Measurements from ENCODE around the gene DONSON. TPM values are rescaled to one million over a fixed set of nuclear protein-coding genes. Genes with fewer than 3 reads are reported as not detected.

The DONSON gene
- total RNA-seq, 1 experiment from 2014 or later = 25.6 TPM

DNA sequence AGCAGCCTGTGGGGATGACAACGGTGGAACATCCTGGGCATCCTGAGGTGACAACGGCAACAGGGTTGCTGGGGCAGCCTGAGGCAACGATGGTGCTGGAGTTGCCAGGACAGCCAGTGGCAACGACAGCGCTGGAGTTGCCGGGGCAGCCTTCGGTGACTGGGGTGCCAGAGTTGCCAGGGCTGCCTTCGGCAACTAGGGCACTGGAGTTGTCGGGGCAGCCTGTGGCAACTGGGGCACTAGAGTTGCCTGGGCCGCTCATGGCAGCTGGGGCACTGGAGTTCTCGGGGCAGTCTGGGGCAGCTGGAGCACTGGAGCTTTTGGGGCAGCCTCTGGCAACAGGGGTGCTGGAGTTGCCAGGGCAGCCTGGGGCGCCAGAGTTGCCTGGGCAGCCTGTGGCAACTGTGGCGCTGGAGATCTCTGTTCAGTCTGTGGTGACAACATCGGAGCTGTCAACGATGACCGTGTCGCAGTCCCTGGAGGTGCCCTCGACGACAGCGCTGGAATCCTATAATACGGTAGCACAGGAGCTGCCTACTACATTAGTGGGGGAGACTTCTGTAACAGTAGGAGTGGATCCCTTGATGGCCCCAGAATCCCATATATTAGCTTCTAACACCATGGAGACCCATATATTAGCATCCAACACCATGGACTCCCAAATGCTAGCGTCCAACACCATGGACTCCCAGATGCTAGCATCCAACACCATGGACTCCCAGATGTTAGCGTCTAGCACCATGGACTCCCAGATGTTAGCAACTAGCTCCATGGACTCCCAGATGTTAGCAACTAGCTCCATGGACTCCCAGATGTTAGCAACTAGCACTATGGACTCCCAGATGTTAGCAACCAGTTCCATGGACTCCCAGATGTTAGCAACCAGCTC, 37.5 kb downstream of the DONSON start:
- H3F3A ChIP-seq (ENCODE audit: insufficient read depth, low read depth) = no peaks in the 10 kb centered on the region
- H3K27ac ChIP-seq = no peak overlapping the region
- peaks cover 54% of the 10 kb centered on the region for H4K20me1 ChIP-seq (ENCODE audit: insufficient read depth)
- H3K4me3 ChIP-seq = no peak overlapping the region
- CTCF ChIA-PET = no interaction called here
- peaks cover 97% of the 10 kb centered on the region for H3K79me2 ChIP-seq (ENCODE audit: low read depth)
- no peak for DNase-seq
- no peaks in the 10 kb centered on the region for H3K9me2 ChIP-seq (ENCODE audit: insufficient read depth)
- no peaks in the 10 kb centered on the region for H3K4me1 ChIP-seq (replicated peaks; ENCODE audit: insufficient read depth)
- no peaks in the 10 kb centered on the region for H3K27me3 ChIP-seq (ENCODE audit: insufficient read depth, low read depth)
- BruUV-seq (replicated peaks) = no TSS peak
- peaks cover 33% of the 10 kb centered on the region for H3K36me3 ChIP-seq (ENCODE audit: low read depth)
- POLR2A ChIA-PET (ENCODE audit: unreplicated experiment) = interaction anchor here (0.5 kb wide), 1 partner anchor 950 kb away, joined by 3 read pairs; no protein-coding TSS in a partner anchor
- H2AFZ ChIP-seq = no peak overlapping the region
- H3K4me2 ChIP-seq = no peak overlapping the region
- intact Hi-C loops (cut with micrococcal nuclease; ENCODE audit: unreplicated experiment) = no loop called here
- TF ChIP-seq EZH2 (IDR thresholded peaks at IDR 0.05; ENCODE audit: low read depth) (no peak), CTCF (conservative IDR thresholded peaks at IDR 0.05) (no peak)
- no peaks in the 10 kb centered on the region for H3K9me3 ChIP-seq (ENCODE audit: insufficient read depth, low read depth)

GRCh38 chr21:33549848-33550771, 38.4 kb downstream of the DONSON start:
- TF ChIP-seq CTCF (conservative IDR thresholded peaks at IDR 0.05) (no peak), EZH2 (IDR thresholded peaks at IDR 0.05; ENCODE audit: low read depth) (no peak)
- ChIA-PET CTCF (no interaction called here), POLR2A (ENCODE audit: unreplicated experiment) (interaction anchor here (0.8 kb wide), 1 partner anchor 15 kb away, joined by 5 read pairs; no protein-coding TSS in a partner anchor)
- DNase-seq = no peak
- no peaks in the 10 kb centered on the region for H3F3A ChIP-seq (ENCODE audit: insufficient read depth, low read depth)
- H4K20me1 ChIP-seq (ENCODE audit: insufficient read depth) = peaks cover 58% of the 10 kb centered on the region
- H3K27me3 ChIP-seq (ENCODE audit: insufficient read depth, low read depth) = no peaks in the 10 kb centered on the region
- intact Hi-C loops (cut with micrococcal nuclease; ENCODE audit: unreplicated experiment) = no loop called here
- H3K27ac ChIP-seq = no peak overlapping the region
- H3K79me2 ChIP-seq (ENCODE audit: low read depth) = peaks cover 98% of the 10 kb centered on the region
- BruUV-seq (replicated peaks) = no TSS peak
- H3K4me3 ChIP-seq = no peak overlapping the region
- H3K9me3 ChIP-seq (ENCODE audit: insufficient read depth, low read depth) = no peaks in the 10 kb centered on the region
- no peak overlapping the region for H2AFZ ChIP-seq
- peaks cover 9% of the 10 kb centered on the region for H3K4me1 ChIP-seq (replicated peaks; ENCODE audit: insufficient read depth)
- no peak overlapping the region for H3K4me2 ChIP-seq
- H3K36me3 ChIP-seq (ENCODE audit: low read depth) = peaks cover 31% of the 10 kb centered on the region
- H3K9me2 ChIP-seq (ENCODE audit: insufficient read depth) = no peaks in the 10 kb centered on the region

DNA sequence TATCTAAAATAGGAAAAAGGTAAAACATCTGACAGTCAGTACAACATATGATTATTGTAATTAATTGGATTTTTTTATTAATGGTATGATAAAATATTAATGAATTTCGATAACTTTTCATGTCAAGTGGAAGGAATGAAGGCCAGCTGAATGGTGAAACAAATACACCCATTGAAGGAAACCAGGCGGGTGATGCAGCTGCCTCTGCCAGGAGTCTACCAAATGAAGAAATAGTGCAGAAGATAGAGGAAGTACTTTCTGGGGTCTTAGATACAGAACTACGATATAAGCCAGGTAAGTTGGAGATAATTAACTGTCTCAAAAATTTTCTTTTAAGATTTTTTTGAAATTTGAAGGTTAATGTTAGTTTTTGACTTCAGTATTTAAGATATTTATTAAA, 42.4 kb downstream of the DONSON start:
- no peaks in the 10 kb centered on the region for H3K9me2 ChIP-seq (ENCODE audit: insufficient read depth)
- peaks cover 19% of the 10 kb centered on the region for H3K4me1 ChIP-seq (replicated peaks; ENCODE audit: insufficient read depth)
- H3K4me2 ChIP-seq = peak overlapping the region; percentile 94
- H3K27ac ChIP-seq = no peak overlapping the region
- peaks cover 44% of the 10 kb centered on the region for H4K20me1 ChIP-seq (ENCODE audit: insufficient read depth)
- TF ChIP-seq EZH2 (IDR thresholded peaks at IDR 0.05; ENCODE audit: low read depth) (no peak), CTCF (conservative IDR thresholded peaks at IDR 0.05) (no peak)
- peaks cover 18% of the 10 kb centered on the region for H3K36me3 ChIP-seq (ENCODE audit: low read depth)
- no peak for DNase-seq
- H3F3A ChIP-seq (ENCODE audit: insufficient read depth, low read depth) = peaks cover 12% of the 10 kb centered on the region
- no TSS peak for BruUV-seq (replicated peaks)
- H3K79me2 ChIP-seq (ENCODE audit: low read depth) = peaks cover 89% of the 10 kb centered on the region
- no peaks in the 10 kb centered on the region for H3K9me3 ChIP-seq (ENCODE audit: insufficient read depth, low read depth)
- intact Hi-C loops (cut with micrococcal nuclease; ENCODE audit: unreplicated experiment) = no loop called here
- ChIA-PET POLR2A (ENCODE audit: unreplicated experiment) (no interaction called here), CTCF (no interaction called here)
- no peaks in the 10 kb centered on the region for H3K27me3 ChIP-seq (ENCODE audit: insufficient read depth, low read depth)
- H3K4me3 ChIP-seq = no peak overlapping the region
- H2AFZ ChIP-seq = no peak overlapping the region
